OCI-LY1 (cell line): ENCODE measurements around the gene NFIB.

ENCODE experiments used
- EZH2 ChIP-seq: fragments of 200-600 bp; sonication (generic), shearing (Covaris generic); IDR thresholded peaks from 2 replicates; pipeline ENCODE4 v1.8.0; 2017; ENCODE audit warnings: borderline replicate concordance, mixed run types, mild to moderate bottlenecking, antibody characterized with exemption, low read length, moderate library complexity, mixed read lengths
- TF ChIP-seq, protein P1 (sequence below): fragments of 200-600 bp; sonication (generic), shearing (Covaris generic); IDR thresholded peaks from 2 replicates; pipeline ENCODE4 v1.5.1; 2017; ENCODE audit warnings: mild to moderate bottlenecking, antibody characterized with exemption, low read length, moderate library complexity, mixed read lengths

GRCh38 chr9:14127656-14128055, 186.3 kb downstream of the NFIB start:
- TF ChIP-seq, protein P1, sequence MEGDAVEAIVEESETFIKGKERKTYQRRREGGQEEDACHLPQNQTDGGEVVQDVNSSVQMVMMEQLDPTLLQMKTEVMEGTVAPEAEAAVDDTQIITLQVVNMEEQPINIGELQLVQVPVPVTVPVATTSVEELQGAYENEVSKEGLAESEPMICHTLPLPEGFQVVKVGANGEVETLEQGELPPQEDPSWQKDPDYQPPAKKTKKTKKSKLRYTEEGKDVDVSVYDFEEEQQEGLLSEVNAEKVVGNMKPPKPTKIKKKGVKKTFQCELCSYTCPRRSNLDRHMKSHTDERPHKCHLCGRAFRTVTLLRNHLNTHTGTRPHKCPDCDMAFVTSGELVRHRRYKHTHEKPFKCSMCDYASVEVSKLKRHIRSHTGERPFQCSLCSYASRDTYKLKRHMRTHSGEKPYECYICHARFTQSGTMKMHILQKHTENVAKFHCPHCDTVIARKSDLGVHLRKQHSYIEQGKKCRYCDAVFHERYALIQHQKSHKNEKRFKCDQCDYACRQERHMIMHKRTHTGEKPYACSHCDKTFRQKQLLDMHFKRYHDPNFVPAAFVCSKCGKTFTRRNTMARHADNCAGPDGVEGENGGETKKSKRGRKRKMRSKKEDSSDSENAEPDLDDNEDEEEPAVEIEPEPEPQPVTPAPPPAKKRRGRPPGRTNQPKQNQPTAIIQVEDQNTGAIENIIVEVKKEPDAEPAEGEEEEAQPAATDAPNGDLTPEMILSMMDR = no peak
- TF ChIP-seq EZH2 = no peak
